Medulla oblongata (tissue), 1 donor: ENCODE measurements around the gene ANXA8.
"Not testable (repeated sequence)": the region's sequence is repeated elsewhere in the genome, so short reads cannot be mapped to it uniquely, and the experiment has no call there.

Source experiments
- DNase-seq: peaks from one replicate; pipeline ENCODE4 v3.0.0-alpha.2; 2015; ENCODE audit errors: extremely low spot score

ANXA8 gene

GRCh38 chr10:47465216-47465917 is 18.5 kb downstream of the ANXA8 start:
- DNase-seq: not testable (repeated sequence)

GRCh38 chr10:47462577-47463358 is 21.1 kb downstream of the ANXA8 start:
- not testable (repeated sequence) for DNase-seq

GRCh38 chr10:47461261-47461687 is 22.6 kb downstream of the ANXA8 start:
- not testable (repeated sequence) for DNase-seq

- DNase-seq: no peak
Measured at GRCh38 chr10:47458466-47459154, 25.3 kb downstream of the ANXA8 start.

- no peak for DNase-seq
Measured at GRCh38 chr10:47457826-47458225, 26.1 kb downstream of the ANXA8 start.

GRCh38 chr10:47457528-47457820 is 26.4 kb downstream of the ANXA8 start:
- DNase-seq: no peak

- DNase-seq: peak; percentile 44
Measured at GRCh38 chr10:47456794-47457527, 27.0 kb downstream of the ANXA8 start.

- DNase-seq: no peak
Measured at GRCh38 chr10:47456079-47456785, 27.7 kb downstream of the ANXA8 start.

- DNase-seq: not testable (repeated sequence)
Measured at GRCh38 chr10:47455350-47456078, 28.4 kb downstream of the ANXA8 start.

GRCh38 chr10:47454780-47455058 is 29.2 kb downstream of the ANXA8 start:
- DNase-seq: no peak

GRCh38 chr10:47454008-47454779 is 29.7 kb downstream of the ANXA8 start:
- no peak for DNase-seq

- DNase-seq: no peak
Measured at GRCh38 chr10:47453141-47454007, 30.5 kb downstream of the ANXA8 start.

- no peak for DNase-seq
Measured at GRCh38 chr10:47452495-47453140, 31.3 kb downstream of the ANXA8 start.

GRCh38 chr10:47451998-47452494 is 31.9 kb downstream of the ANXA8 start:
- DNase-seq: no peak

GRCh38 chr10:47451273-47451997 is 32.5 kb downstream of the ANXA8 start:
- DNase-seq: no peak

GRCh38 chr10:47450442-47450841 is 33.5 kb downstream of the ANXA8 start:
- DNase-seq: no peak

GRCh38 chr10:47449979-47450378 is 33.9 kb downstream of the ANXA8 start:
- no peak for DNase-seq
